ENCODE data around the gene IQCE.
"Not testable (repeated sequence)": the region's sequence is repeated elsewhere in the genome, so short reads cannot be mapped to it uniquely, and the experiment has no call there.

Gene IQCE

DNA sequence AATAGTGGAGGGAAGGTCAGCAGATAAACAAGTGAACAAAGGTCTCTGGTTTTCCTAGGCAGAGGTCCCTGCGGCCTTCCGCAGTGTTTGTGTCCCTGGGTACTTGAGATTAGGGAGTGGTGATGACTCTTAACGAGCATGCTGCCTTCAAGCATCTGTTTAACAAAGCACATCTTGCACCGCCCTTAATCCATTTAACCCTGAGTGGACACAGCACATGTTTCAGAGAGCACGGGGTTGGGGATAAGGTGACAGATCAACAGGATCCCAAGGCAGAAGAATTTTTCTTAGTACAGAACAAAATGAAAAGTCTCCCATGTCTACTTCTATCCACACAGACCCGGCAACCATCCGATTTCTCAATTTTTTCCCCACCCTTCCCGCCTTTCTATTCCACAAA, 25.2 kb upstream of the IQCE start:
- DNase-seq (ENCODE audit: low read depth in 1 of 2, low spot score in 1 of 2); in situ Hi-C loops (cut with HindIII; ENCODE audit: low pct_unique_long_range_greater_than_20kb, low sequenced_read_pairs): not testable (repeated sequence)

- in situ Hi-C loops (cut with HindIII; ENCODE audit: low pct_unique_long_range_greater_than_20kb, low sequenced_read_pairs); DNase-seq (ENCODE audit: low read depth in 1 of 2, low spot score in 1 of 2): not testable (repeated sequence)
These were observed 24.6 kb upstream of the IQCE start for GRCh38 chr7:2534214-2534613.

DNA sequence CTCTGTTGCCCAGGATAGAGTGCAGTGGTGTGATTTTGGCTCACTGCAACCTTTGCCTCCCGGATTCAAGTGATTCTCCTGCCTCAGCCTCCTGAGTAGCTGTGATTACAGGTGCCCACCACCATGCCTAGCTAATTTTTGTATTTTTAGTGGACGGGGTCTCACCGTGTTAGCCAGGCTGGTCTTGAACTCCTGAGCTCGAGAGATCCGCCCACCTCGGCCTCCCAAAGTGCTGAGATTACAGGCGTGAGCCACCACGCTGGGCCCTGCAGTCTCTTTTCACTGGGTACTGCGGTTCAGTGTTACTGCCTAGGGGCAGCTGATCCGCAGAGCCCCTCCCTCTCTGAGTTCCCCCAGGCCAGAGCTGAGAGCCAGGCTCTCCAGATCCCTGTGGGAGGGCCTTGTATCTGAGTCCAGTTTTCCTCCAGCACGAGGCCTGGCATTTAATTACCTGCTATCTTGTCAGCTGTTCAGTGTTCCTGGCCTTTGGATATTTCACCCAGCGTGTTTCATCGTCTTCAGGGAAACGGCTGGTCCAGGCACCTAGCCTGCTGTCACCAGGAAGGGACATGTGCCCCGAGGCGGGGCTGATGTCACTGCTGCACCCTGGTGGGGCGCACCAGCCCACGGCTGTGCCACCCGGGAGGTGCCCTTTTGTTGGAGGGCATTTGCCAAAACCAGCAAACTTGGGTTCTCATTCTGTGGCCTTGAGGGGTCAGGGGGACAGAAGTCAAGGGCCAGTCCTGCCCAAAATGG, 22.7 kb upstream of the IQCE start:
- in situ Hi-C loops (cut with HindIII; ENCODE audit: low pct_unique_long_range_greater_than_20kb, low sequenced_read_pairs); DNase-seq (ENCODE audit: low read depth in 1 of 2, low spot score in 1 of 2): not testable (repeated sequence)

GRCh38 chr7:2537981-2538851, 20.6 kb upstream of the IQCE start:
- TF ChIP-seq JUND (IDR thresholded peaks at IDR 0.05; ENCODE audit: low read depth), result no peak
- in situ Hi-C loops (cut with HindIII; ENCODE audit: low pct_unique_long_range_greater_than_20kb, low sequenced_read_pairs), result no loop called here
- DNase-seq (ENCODE audit: low read depth in 1 of 2, low spot score in 1 of 2), result no peak

GRCh38 chr7:2539031-2539911, 19.5 kb upstream of the IQCE start:
- in situ Hi-C loops (cut with HindIII; ENCODE audit: low pct_unique_long_range_greater_than_20kb, low sequenced_read_pairs), result no loop called here
- TF ChIP-seq JUND (IDR thresholded peaks at IDR 0.05; ENCODE audit: low read depth), result no peak
- no peak for DNase-seq (ENCODE audit: low read depth in 1 of 2, low spot score in 1 of 2)

DNA sequence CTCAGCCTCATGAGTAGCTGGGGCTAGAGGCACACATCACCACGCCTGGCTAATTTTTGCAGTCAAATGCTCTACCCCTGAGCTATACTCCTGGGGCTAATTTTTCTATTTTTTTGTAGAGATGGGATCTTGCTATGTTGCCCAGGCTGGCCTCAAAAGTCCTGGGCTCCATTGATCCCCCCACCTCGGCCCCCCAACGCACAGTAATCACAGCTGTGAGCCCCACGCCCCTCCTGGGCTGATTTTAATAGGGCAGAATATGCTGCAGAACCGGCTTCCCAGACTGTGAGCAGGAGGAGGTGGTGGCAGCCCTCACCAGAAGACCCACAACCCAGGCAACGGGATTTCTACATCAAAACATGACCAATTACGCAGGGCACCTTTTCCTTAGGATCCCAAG, 18.6 kb upstream of the IQCE start:
- no peak for TF ChIP-seq JUND (IDR thresholded peaks at IDR 0.05; ENCODE audit: low read depth)
- no peak for DNase-seq (ENCODE audit: low read depth in 1 of 2, low spot score in 1 of 2)
- in situ Hi-C loops (cut with HindIII; ENCODE audit: low pct_unique_long_range_greater_than_20kb, low sequenced_read_pairs), result no loop called here

- DNase-seq (ENCODE audit: low read depth in 1 of 2, low spot score in 1 of 2), result no peak
- no peak for TF ChIP-seq JUND (IDR thresholded peaks at IDR 0.05; ENCODE audit: low read depth)
- in situ Hi-C loops (cut with HindIII; ENCODE audit: low pct_unique_long_range_greater_than_20kb, low sequenced_read_pairs), result no loop called here
These were observed 18.1 kb upstream of the IQCE start for GRCh38 chr7:2540641-2541051.

GRCh38 chr7:2541291-2542010, 17.3 kb upstream of the IQCE start:
- no peak for DNase-seq (ENCODE audit: low read depth in 1 of 2, low spot score in 1 of 2)
- in situ Hi-C loops (cut with HindIII; ENCODE audit: low pct_unique_long_range_greater_than_20kb, low sequenced_read_pairs), result no loop called here
- TF ChIP-seq JUND (IDR thresholded peaks at IDR 0.05; ENCODE audit: low read depth), result no peak

GRCh38 chr7:2542011-2542915, 16.5 kb upstream of the IQCE start:
- no peak for TF ChIP-seq JUND (IDR thresholded peaks at IDR 0.05; ENCODE audit: low read depth)
- in situ Hi-C loops (cut with HindIII; ENCODE audit: low pct_unique_long_range_greater_than_20kb, low sequenced_read_pairs), result no loop called here

GRCh38 chr7:2542916-2543871, 15.6 kb upstream of the IQCE start:
- no peak for TF ChIP-seq JUND (IDR thresholded peaks at IDR 0.05; ENCODE audit: low read depth)
- in situ Hi-C loops (cut with HindIII; ENCODE audit: low pct_unique_long_range_greater_than_20kb, low sequenced_read_pairs), result no loop called here
- no peak for DNase-seq (ENCODE audit: low read depth in 1 of 2, low spot score in 1 of 2)

More at GRCh38 chr7:2542011-2542915, 16.5 kb upstream of the IQCE start:
- no peak for DNase-seq (ENCODE audit: low read depth in 1 of 2, low spot score in 1 of 2)
